ENCODE measurements around the gene NEK10.

The NEK10 gene

GRCh38 chr3:27360113-27361078 is 8.8 kb downstream of the NEK10 start:
- DNase-seq (ENCODE audit: low read depth in 2 of 2) = peak; percentile 34 to 65
- TF ChIP-seq CTCF (IDR thresholded peaks at IDR 0.05; ENCODE audit: low read depth, low read length) = no peak

GRCh38 chr3:27358372-27358771 is 10.8 kb downstream of the NEK10 start:
- no peak overlapping the region for H3K4me3 ChIP-seq (replicated peaks in 1 of 2; ENCODE audit: low read depth in 2 of 2, low read length in 2 of 2)
- TF ChIP-seq CTCF (IDR thresholded peaks at IDR 0.05; ENCODE audit: low read depth, low read length) = no peak
- DNase-seq (ENCODE audit: low read depth in 2 of 2) = no peak

More at GRCh38 chr3:27360113-27361078, 8.8 kb downstream of the NEK10 start:
- H3K4me3 ChIP-seq (replicated peaks in 1 of 2; ENCODE audit: low read depth in 2 of 2, low read length in 2 of 2) = no peak overlapping the region

- TF ChIP-seq CTCF (IDR thresholded peaks at IDR 0.05; ENCODE audit: low read depth, low read length) = peak; percentile 78
- no peak overlapping the region for H3K4me3 ChIP-seq (replicated peaks in 1 of 2; ENCODE audit: low read depth in 2 of 2, low read length in 2 of 2)
- DNase-seq (ENCODE audit: low read depth in 2 of 2) = peak; percentile 71 to 73
These were observed 11.4 kb downstream of the NEK10 start for GRCh38 chr3:27357665-27358258.

GRCh38 chr3:27356976-27357375 is 12.2 kb downstream of the NEK10 start:
- DNase-seq (ENCODE audit: low read depth in 2 of 2) = no peak
- no peak for TF ChIP-seq CTCF (IDR thresholded peaks at IDR 0.05; ENCODE audit: low read depth, low read length)
- H3K4me3 ChIP-seq (replicated peaks in 1 of 2; ENCODE audit: low read depth in 2 of 2, low read length in 2 of 2) = no peak overlapping the region

- no peak for TF ChIP-seq CTCF (IDR thresholded peaks at IDR 0.05; ENCODE audit: low read depth, low read length)
- DNase-seq (ENCODE audit: low read depth in 2 of 2) = peak in 1 of 2 donors; percentile 19
- H3K4me3 ChIP-seq (replicated peaks in 1 of 2; ENCODE audit: low read depth in 2 of 2, low read length in 2 of 2) = no peak overlapping the region
These were observed 14.5 kb downstream of the NEK10 start for GRCh38 chr3:27354588-27355203.

GRCh38 chr3:27354161-27354560 is 15.0 kb downstream of the NEK10 start:
- H3K4me3 ChIP-seq (replicated peaks in 1 of 2; ENCODE audit: low read depth in 2 of 2, low read length in 2 of 2) = no peak overlapping the region
- TF ChIP-seq CTCF (IDR thresholded peaks at IDR 0.05; ENCODE audit: low read depth, low read length) = no peak
- no peak for DNase-seq (ENCODE audit: low read depth in 2 of 2)

Data from cardiac fibroblast (primary cell).